Measurements from ENCODE around the gene ZBTB40. TPM values are rescaled to one million over a fixed set of nuclear protein-coding genes. Genes with fewer than 3 reads are reported as not detected.
A peak's percentile ranks its signal among the peaks of the same experiment; 100 is the strongest.

Gene ZBTB40
- total RNA-seq, 3 donors from 2014 or later, result 14.8 to 28.0 (median 16.7) TPM

DNA sequence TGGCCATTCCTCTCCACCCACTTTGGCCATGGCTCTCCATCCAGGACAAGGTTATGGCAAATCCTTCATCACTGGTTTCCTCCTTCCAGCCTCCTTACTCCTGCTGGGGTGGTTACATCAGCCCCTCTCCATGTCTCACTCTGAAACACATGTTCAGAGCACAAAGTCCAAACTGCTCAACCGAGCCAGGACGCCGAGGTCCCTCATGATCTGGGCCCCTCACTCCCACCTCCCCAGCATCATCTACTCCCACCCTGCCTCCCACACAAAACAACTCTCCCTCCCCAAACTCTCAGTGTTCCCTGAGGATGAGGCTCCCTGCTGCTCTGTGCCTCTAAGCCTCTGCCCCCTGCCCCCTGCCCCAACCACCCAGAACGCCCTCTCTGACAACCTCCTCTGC, 33.3 kb upstream of the ZBTB40 start:
- Histone ChIP-seq H3K36me3 (ENCODE audit: low read depth) (no peaks in the 10 kb centered on the region), H3K4me1 (ENCODE audit: low read depth) (peaks cover 6% of the 10 kb centered on the region), H3K9me3 (no peaks in the 10 kb centered on the region), H3K4me3 (no peak overlapping the region)
- DNase-seq (no peak), ATAC-seq (no peak)
- TF ChIP-seq, protein P1, sequence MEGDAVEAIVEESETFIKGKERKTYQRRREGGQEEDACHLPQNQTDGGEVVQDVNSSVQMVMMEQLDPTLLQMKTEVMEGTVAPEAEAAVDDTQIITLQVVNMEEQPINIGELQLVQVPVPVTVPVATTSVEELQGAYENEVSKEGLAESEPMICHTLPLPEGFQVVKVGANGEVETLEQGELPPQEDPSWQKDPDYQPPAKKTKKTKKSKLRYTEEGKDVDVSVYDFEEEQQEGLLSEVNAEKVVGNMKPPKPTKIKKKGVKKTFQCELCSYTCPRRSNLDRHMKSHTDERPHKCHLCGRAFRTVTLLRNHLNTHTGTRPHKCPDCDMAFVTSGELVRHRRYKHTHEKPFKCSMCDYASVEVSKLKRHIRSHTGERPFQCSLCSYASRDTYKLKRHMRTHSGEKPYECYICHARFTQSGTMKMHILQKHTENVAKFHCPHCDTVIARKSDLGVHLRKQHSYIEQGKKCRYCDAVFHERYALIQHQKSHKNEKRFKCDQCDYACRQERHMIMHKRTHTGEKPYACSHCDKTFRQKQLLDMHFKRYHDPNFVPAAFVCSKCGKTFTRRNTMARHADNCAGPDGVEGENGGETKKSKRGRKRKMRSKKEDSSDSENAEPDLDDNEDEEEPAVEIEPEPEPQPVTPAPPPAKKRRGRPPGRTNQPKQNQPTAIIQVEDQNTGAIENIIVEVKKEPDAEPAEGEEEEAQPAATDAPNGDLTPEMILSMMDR (IDR thresholded peaks at IDR 0.05), result no peak
- intact Hi-C loops (cut with DNase I, micrococcal nuclease), result loop anchor here in 1 of 2 donors (5.0 kb wide), 1 partner anchor 286 kb away; no protein-coding TSS in a partner anchor

DNA sequence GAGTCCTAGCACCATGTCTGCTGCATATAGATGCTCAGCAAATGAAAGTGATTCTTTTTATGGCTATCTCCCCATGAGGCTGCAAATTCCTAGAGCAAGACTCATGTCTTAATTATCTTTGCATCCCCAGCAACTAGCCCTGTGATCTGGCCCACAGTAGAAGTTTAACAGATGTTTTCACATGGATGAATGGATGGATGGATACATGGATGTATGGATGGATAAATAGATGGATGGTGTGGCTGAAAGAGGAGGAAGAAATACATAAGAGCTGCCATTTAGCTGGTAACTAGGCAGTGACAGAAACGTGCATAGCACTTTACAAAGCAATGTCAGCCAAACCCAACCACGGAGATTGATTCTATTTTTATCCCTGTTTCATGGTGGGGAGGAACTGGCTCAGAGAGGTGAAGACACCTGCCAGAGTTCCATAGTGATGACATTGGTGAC, 32.7 kb upstream of the ZBTB40 start:
- no peak for DNase-seq
- intact Hi-C loops (cut with DNase I, micrococcal nuclease), result loop anchor here in 1 of 2 donors (5.0 kb wide), 1 partner anchor 287 kb away; no protein-coding TSS in a partner anchor
- H3K4me1 ChIP-seq (ENCODE audit: low read depth), result peaks cover 4% of the 10 kb centered on the region

DNA sequence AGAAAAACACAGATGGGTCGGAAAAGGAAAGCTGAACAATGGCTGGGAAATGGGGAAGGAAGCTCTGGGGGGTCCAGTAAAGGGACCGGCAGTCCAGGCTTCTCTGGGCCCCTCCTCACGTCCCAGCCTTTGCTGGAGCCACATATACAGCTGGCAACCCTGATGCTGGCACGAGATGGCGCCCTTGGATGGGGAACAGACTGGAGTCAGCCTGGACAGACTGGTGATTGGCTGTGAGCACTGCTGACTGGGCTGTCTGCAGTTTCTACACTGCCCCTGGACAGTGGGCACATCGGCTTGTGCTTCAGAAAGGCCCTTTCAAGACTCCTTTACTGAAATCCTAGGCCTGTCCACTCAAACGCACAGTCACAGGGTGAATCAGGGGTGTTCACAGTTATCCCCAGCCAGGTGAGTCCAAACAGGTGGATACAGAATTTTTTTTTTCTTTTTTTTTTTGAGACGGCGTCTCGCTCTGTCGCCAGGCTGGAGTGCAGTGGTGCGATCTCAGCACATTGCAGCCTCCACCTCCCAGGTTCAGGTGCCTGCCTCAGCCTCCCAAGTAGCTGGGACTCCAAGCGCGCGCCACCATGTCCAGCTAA, 31.1 kb upstream of the ZBTB40 start:
- no peaks in the 10 kb centered on the region for H3K4me1 ChIP-seq (ENCODE audit: low read depth)
- no peak overlapping the region for H3K4me3 ChIP-seq
- DNase-seq (peak; percentile 67 to 88 (median 87)), ATAC-seq (peak; percentile 89)
- intact Hi-C loops (cut with DNase I, micrococcal nuclease), result loop anchor here (1.0 to 5.0 kb wide), 2 partner anchors 222 kb away; partner anchors contain the start of gene C1QC (in 1 of the 2)
- H3K9me3 ChIP-seq, result no peaks in the 10 kb centered on the region
- H3K36me3 ChIP-seq (ENCODE audit: low read depth), result no peaks in the 10 kb centered on the region
- TF ChIP-seq, protein P1 (IDR thresholded peaks at IDR 0.05), result no peak

More for the DNA sequence above, 32.7 kb upstream of the ZBTB40 start:
- H3K36me3 ChIP-seq (ENCODE audit: low read depth), result no peaks in the 10 kb centered on the region
- TF ChIP-seq, protein P1 (IDR thresholded peaks at IDR 0.05), result no peak
- no peak overlapping the region for H3K4me3 ChIP-seq
- no peaks in the 10 kb centered on the region for H3K9me3 ChIP-seq
- no peak for ATAC-seq

DNA sequence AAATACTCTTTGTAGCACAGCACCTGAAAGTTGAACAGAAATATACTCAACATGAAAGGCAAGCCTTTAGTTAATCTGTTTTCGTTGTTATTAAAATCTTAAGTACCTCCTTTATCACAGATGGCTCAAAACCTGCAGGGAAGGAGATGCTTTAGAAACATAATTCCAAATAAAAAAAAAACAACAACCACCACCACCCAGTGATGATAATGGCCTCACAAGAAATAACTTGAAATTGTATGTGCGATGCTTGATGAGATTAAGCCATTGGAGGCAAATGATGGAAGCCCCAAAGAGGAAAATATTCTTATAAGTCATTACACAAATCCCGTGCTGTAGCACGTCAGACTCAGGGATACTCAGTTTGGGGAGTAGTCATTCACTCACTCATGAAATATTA, 24.9 kb upstream of the ZBTB40 start:
- DNase-seq, result no peak
- TF ChIP-seq, protein P1 (IDR thresholded peaks at IDR 0.05), result no peak
- no peak for ATAC-seq
- intact Hi-C loops (cut with DNase I, micrococcal nuclease), result no loop called here
- no peaks in the 10 kb centered on the region for H3K36me3 ChIP-seq (ENCODE audit: low read depth)
- H3K4me1 ChIP-seq (ENCODE audit: low read depth), result no peaks in the 10 kb centered on the region
- no peaks in the 10 kb centered on the region for H3K9me3 ChIP-seq
- no peak overlapping the region for H3K4me3 ChIP-seq

DNA sequence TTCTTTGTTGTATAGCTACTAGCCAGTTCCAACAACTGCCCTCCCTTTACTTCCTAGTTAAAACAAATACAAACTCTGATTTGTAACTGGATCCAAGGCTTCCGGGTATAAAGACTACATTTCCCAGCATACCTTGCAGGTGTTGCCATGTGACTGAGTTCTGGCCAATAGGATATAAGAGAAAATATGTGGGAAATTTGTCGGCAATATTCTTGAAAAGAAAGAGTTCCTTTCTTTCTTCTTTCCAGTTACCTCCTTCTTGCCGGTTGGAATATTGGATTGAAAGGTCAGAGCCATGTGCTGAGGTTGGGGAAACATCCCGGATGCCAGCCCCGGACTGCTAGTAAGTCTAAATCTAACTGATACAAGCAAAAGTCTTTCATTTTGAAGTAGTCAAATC, 23.0 kb upstream of the ZBTB40 start:
- DNase-seq (peak in 1 of 3 donors; percentile 52), ATAC-seq (peak; percentile 45)
- intact Hi-C loops (cut with DNase I, micrococcal nuclease), result no loop called here
- no peaks in the 10 kb centered on the region for H3K36me3 ChIP-seq (ENCODE audit: low read depth)
- TF ChIP-seq, protein P1 (IDR thresholded peaks at IDR 0.05), result no peak
- no peaks in the 10 kb centered on the region for H3K9me3 ChIP-seq
- no peaks in the 10 kb centered on the region for H3K4me1 ChIP-seq (ENCODE audit: low read depth)
- no peak overlapping the region for H3K4me3 ChIP-seq
